ENCODE measurements around the gene OPCML. TPM values are rescaled to one million over a fixed set of nuclear protein-coding genes. Genes with fewer than 3 reads are reported as not detected.

OPCML gene
- total RNA-seq, 4 donors from 2014 or later = 0.33 TPM; not detected in 3

GRCh38 chr11:132627981-132628380 lies 904.3 kb downstream of the OPCML start:
- no peaks in the 10 kb centered on the region for H3K36me3 ChIP-seq
- H3K27ac ChIP-seq = no peak overlapping the region
- no peaks in the 10 kb centered on the region for H3K9me3 ChIP-seq
- H3K4me1 ChIP-seq = no peaks in the 10 kb centered on the region
- WGBS, 2 donors = 89 to 93% methylated on average over 3 of the region's 3 CpGs
- no peak for DNase-seq
- H3K4me3 ChIP-seq (replicated peaks in 1 of 3) = no peak overlapping the region
- TF ChIP-seq POLR2A (IDR thresholded peaks at IDR 0.05) = no peak
- TF ChIP-seq CTCF (IDR thresholded peaks at IDR 0.05) = no peak
- intact Hi-C loops (cut with DNase I) = no loop called here
- H3K27me3 ChIP-seq = no peaks in the 10 kb centered on the region

- Histone ChIP-seq H3K36me3 (no peaks in the 10 kb centered on the region), H3K9me3 (no peaks in the 10 kb centered on the region), H3K27ac (no peak overlapping the region), H3K4me3 (replicated peaks in 1 of 3) (no peak overlapping the region), H3K27me3 (no peaks in the 10 kb centered on the region), H3K4me1 (no peaks in the 10 kb centered on the region)
- intact Hi-C loops (cut with DNase I) = no loop called here
- 78 to 81% methylated on average over 2 of the region's 2 CpGs for WGBS, 2 donors
- no peak for DNase-seq
- TF ChIP-seq POLR2A (IDR thresholded peaks at IDR 0.05) (no peak), CTCF (IDR thresholded peaks at IDR 0.05) (no peak)
These were observed 905.9 kb downstream of the OPCML start for GRCh38 chr11:132626446-132626845.

- H3K4me1 ChIP-seq = no peaks in the 10 kb centered on the region
- no peak for TF ChIP-seq POLR2A (IDR thresholded peaks at IDR 0.05)
- no peak for TF ChIP-seq CTCF (IDR thresholded peaks at IDR 0.05)
- no peaks in the 10 kb centered on the region for H3K9me3 ChIP-seq
- H3K4me3 ChIP-seq (replicated peaks in 1 of 3) = no peak overlapping the region
- no peak for DNase-seq
- no peaks in the 10 kb centered on the region for H3K27me3 ChIP-seq
- H3K27ac ChIP-seq = no peak overlapping the region
- 74 to 82% methylated on average over 4 of the region's 4 CpGs for WGBS, 2 donors
- intact Hi-C loops (cut with DNase I) = no loop called here
- H3K36me3 ChIP-seq = no peaks in the 10 kb centered on the region
These were observed 908.8 kb downstream of the OPCML start for GRCh38 chr11:132623511-132623910.

- no peak for DNase-seq
- no peak overlapping the region for H3K4me3 ChIP-seq (replicated peaks in 1 of 3)
- intact Hi-C loops (cut with DNase I) = no loop called here
- H3K4me1 ChIP-seq = no peaks in the 10 kb centered on the region
- TF ChIP-seq POLR2A (IDR thresholded peaks at IDR 0.05) (no peak), CTCF (IDR thresholded peaks at IDR 0.05) (no peak)
- no peaks in the 10 kb centered on the region for H3K36me3 ChIP-seq
- H3K9me3 ChIP-seq = no peaks in the 10 kb centered on the region
- WGBS, 2 donors = 79 to 85% methylated on average over 6 of the region's 6 CpGs
- H3K27ac ChIP-seq = no peak overlapping the region
- H3K27me3 ChIP-seq = no peaks in the 10 kb centered on the region
These were observed 910.2 kb downstream of the OPCML start for GRCh38 chr11:132621976-132622580.

- H3K27me3 ChIP-seq = no peaks in the 10 kb centered on the region
- intact Hi-C loops (cut with DNase I) = no loop called here
- H3K4me1 ChIP-seq = no peaks in the 10 kb centered on the region
- H3K4me3 ChIP-seq (replicated peaks in 1 of 3) = no peak overlapping the region
- WGBS, 2 donors = 79 to 94% methylated on average over 2 of the region's 2 CpGs
- DNase-seq = no peak
- H3K9me3 ChIP-seq = no peaks in the 10 kb centered on the region
- TF ChIP-seq POLR2A (IDR thresholded peaks at IDR 0.05) = no peak
- no peak for TF ChIP-seq CTCF (IDR thresholded peaks at IDR 0.05)
- no peaks in the 10 kb centered on the region for H3K36me3 ChIP-seq
- no peak overlapping the region for H3K27ac ChIP-seq
These were observed 911.9 kb downstream of the OPCML start for GRCh38 chr11:132620423-132620822.
